Measurements from ENCODE around the gene TMEM176A.

DNA sequence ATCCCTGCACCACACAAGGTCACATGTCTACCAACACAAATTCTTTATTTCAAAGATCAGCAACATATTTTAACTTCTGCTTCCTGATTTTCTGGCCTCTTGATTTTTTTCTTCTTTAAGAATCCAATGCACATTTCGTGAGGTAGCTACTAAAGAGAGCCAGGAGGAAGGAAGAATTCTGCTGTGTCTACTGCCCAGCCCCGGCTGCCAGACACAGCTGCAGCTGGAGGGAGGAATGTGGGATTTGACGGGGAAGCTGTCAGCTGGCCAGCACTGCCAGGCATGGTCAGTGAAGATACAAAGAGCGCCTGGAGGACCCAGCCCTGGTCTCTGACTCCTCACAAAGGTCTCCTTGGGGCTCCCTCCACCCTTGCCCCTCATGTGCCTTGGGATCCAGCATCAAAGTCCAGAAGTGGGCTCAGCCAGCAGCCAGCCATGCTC is 44.9 kb downstream of the TMEM176A start:
- TF ChIP-seq EZH2 (IDR thresholded peaks at IDR 0.05), result no peak
- TF ChIP-seq POLR2AphosphoS5 (IDR thresholded peaks at IDR 0.05; ENCODE audit: borderline replicate concordance, low read depth, low read length), result no peak
- TF ChIP-seq FOXP2 (optimal IDR thresholded peaks at IDR 0.05; ENCODE audit: control extremely low read depth, extremely low read length, insufficient read depth), result no peak
